ENCODE measurements around the gene DEFB118. TPM values are rescaled to one million over a fixed set of nuclear protein-coding genes. Genes with fewer than 3 reads are reported as not detected.

The DEFB118 gene
- total RNA-seq, 4 donors from 2014 or later, result not detected

GRCh38 chr20:31415653-31416052 is 47.3 kb downstream of the DEFB118 start:
- TF ChIP-seq, protein P1, sequence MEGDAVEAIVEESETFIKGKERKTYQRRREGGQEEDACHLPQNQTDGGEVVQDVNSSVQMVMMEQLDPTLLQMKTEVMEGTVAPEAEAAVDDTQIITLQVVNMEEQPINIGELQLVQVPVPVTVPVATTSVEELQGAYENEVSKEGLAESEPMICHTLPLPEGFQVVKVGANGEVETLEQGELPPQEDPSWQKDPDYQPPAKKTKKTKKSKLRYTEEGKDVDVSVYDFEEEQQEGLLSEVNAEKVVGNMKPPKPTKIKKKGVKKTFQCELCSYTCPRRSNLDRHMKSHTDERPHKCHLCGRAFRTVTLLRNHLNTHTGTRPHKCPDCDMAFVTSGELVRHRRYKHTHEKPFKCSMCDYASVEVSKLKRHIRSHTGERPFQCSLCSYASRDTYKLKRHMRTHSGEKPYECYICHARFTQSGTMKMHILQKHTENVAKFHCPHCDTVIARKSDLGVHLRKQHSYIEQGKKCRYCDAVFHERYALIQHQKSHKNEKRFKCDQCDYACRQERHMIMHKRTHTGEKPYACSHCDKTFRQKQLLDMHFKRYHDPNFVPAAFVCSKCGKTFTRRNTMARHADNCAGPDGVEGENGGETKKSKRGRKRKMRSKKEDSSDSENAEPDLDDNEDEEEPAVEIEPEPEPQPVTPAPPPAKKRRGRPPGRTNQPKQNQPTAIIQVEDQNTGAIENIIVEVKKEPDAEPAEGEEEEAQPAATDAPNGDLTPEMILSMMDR (IDR thresholded peaks at IDR 0.05; ENCODE audit: low read depth), result no peak

DNA sequence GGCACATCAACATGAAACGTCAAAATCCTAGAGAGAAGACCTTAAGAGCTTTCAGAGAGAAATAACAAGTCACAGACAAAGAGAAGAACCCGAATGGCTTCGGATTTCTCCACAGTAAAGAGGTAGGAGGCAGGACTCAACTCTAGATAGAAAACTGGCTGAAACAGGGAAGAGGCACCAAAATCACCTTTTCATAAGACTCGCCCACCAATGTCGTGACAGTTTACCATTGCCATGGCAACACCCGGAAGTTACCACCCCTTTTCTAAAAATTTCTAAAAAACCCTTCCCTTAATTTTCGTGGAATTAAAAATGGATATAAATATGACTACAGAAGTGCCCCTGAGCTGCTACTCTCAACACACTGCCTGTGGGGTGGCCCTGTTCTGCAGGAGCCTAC is 49.9 kb downstream of the DEFB118 start:
- TF ChIP-seq, protein P1 (IDR thresholded peaks at IDR 0.05; ENCODE audit: low read depth), result no peak

Small RNAs within 50 kb of the gene (small RNA-seq; reads per million reads assigned to genes)
- not detected for gene DEFB117
- gene RF00561, result not detected
- gene RNA5SP480, result not detected

Other genes starting within 250 kb of the DEFB118 start
- not detected for gene DEFB115, start 110.9 kb upstream of the DEFB118 start, total RNA-seq
- not detected for gene DEFB116, start 60.0 kb upstream of the DEFB118 start, total RNA-seq
- gene DEFB119, start 22.0 kb downstream of the DEFB118 start, total RNA-seq, result not detected
- not detected for gene DEFB121, start 37.6 kb downstream of the DEFB118 start, total RNA-seq
- not detected for gene DEFB123, start 72.0 kb downstream of the DEFB118 start, total RNA-seq
- gene DEFB124, start 106.5 kb downstream of the DEFB118 start, total RNA-seq, result not detected
- gene REM1, start 106.7 kb downstream of the DEFB118 start, total RNA-seq, result 1 to 10 TPM; 1.4 to 5.3 (median 2.7) TPM
- gene HM13, start 145.8 kb downstream of the DEFB118 start, total RNA-seq, result 10 to 100 TPM; 48.2 to 99.6 (median 58.1) TPM
- 100 to 1,000 TPM; 162 to 666 (median 229) TPM for gene ID1, start 236.7 kb downstream of the DEFB118 start, total RNA-seq